Thymus (tissue), 11 donors: ENCODE measurements around the gene ARID1B. TPM values are rescaled to one million over a fixed set of nuclear protein-coding genes. Genes with fewer than 3 reads are reported as not detected.

Experiments used
- DNase-seq, 9 donors: peaks; one replicate each; pipeline ENCODE4 v3.0.0-alpha.2; 2013; ENCODE audit warnings: low spot score in 9 of 9, low read depth in 6 of 9, missing footprints in 1 of 9
- H3K27ac ChIP-seq, 2 donors: one replicate each; pipeline ENCODE4 v1.5.1; 2013; ENCODE audit warnings: control low read depth in 1 of 2, low read depth in 1 of 2, low read length in 1 of 2, mild to moderate bottlenecking in 1 of 2, moderate library complexity in 1 of 2
- H3K27me3 ChIP-seq, 2 donors: one replicate each; pipeline ENCODE4 v1.5.1; 2013; ENCODE audit warnings: low read length in 1 of 2; ENCODE audit not compliant: control insufficient read depth in 2 of 2, insufficient read depth in 1 of 2
- H3K36me3 ChIP-seq, 2 donors: one replicate each; pipeline ENCODE4 v1.5.1; 2013; ENCODE audit warnings: low read length in 1 of 2, mild to moderate bottlenecking in 1 of 2, moderate library complexity in 1 of 2; ENCODE audit not compliant: control insufficient read depth in 2 of 2, insufficient read depth in 2 of 2
- H3K4me1 ChIP-seq, 2 donors: one replicate each; pipeline ENCODE4 v1.5.1; 2013; ENCODE audit warnings: low read length in 2 of 2; ENCODE audit not compliant: control insufficient read depth in 2 of 2, insufficient read depth in 2 of 2
- H3K4me3 ChIP-seq, 2 donors: one replicate each; pipeline ENCODE4 v1.5.1; 2013; ENCODE audit warnings: low read length in 2 of 2, control low read depth in 1 of 2, mild to moderate bottlenecking in 1 of 2
- H3K9me3 ChIP-seq, 2 donors: one replicate each; pipeline ENCODE4 v1.5.1; 2013; ENCODE audit warnings: low read length in 1 of 2, mild to moderate bottlenecking in 1 of 2; ENCODE audit not compliant: control insufficient read depth in 2 of 2, insufficient read depth in 1 of 2
- WGBS: extraction: QIAGEN DNeasy Blood & Tissue Kit; methylation state at CpG from one replicate; pipeline ENCODE4 v1.1.7; 2013; 5-methylcytosine and 5-hydroxymethylcytosine counted together
- polyA plus RNA-seq: library from polyadenylated mRNA; stranded (reverse); fragments of 200-250 nt; gene quantifications from one replicate; pipeline ENCODE4 v1.2.3, GENCODE V29; 2013
- total RNA-seq: library from RNA; stranded (reverse); fragments of 120-200 nt; gene quantifications from one replicate; pipeline ENCODE4 v1.2.4, GENCODE V29; 2013
- donor health status: healthy.

Gene ARID1B
- total and polyA plus RNA-seq, 2 donors, result 24.0 to 26.5 TPM

GRCh38 chr6:156961282-156961892 is 184.2 kb downstream of the ARID1B start:
- no peaks in the 10 kb centered on the region for H3K4me1 ChIP-seq

GRCh38 chr6:156963712-156964700 is 186.8 kb downstream of the ARID1B start:
- no peak for DNase-seq
- peaks cover 0 to 2% of the 10 kb centered on the region in 2 donors for H3K9me3 ChIP-seq
- no peak overlapping the region for H3K4me3 ChIP-seq
- no peak overlapping the region for H3K27ac ChIP-seq
- H3K36me3 ChIP-seq, result no peaks in the 10 kb centered on the region
- no peaks in the 10 kb centered on the region for H3K27me3 ChIP-seq
- H3K4me1 ChIP-seq, result no peaks in the 10 kb centered on the region
- WGBS, result 82% methylated on average over 10 of the region's 10 CpGs

More at GRCh38 chr6:156961282-156961892, 184.2 kb downstream of the ARID1B start:
- 98% methylated on average over 17 of the region's 17 CpGs for WGBS
- no peak overlapping the region for H3K4me3 ChIP-seq
- H3K27ac ChIP-seq, result no peak overlapping the region
- H3K27me3 ChIP-seq, result no peaks in the 10 kb centered on the region
- DNase-seq, result no peak
- no peaks in the 10 kb centered on the region for H3K9me3 ChIP-seq
- H3K36me3 ChIP-seq, result no peaks in the 10 kb centered on the region

- Histone ChIP-seq H3K9me3 (peaks cover 0 to 2% of the 10 kb centered on the region in 2 donors), H3K4me3 (no peak overlapping the region), H3K27ac (no peak overlapping the region), H3K4me1 (peaks cover 0 to 3% of the 10 kb centered on the region in 2 donors), H3K27me3 (no peaks in the 10 kb centered on the region), H3K36me3 (no peaks in the 10 kb centered on the region)
- WGBS, result 99% methylated on average over 4 of the region's 4 CpGs
- no peak for DNase-seq
These were observed 190.7 kb downstream of the ARID1B start for GRCh38 chr6:156967852-156968251.

- Histone ChIP-seq H3K27ac (no peak overlapping the region), H3K4me3 (no peak overlapping the region), H3K9me3 (peaks cover 0 to 2% of the 10 kb centered on the region in 2 donors), H3K4me1 (peaks cover 0 to 3% of the 10 kb centered on the region in 2 donors), H3K36me3 (no peaks in the 10 kb centered on the region), H3K27me3 (no peaks in the 10 kb centered on the region)
- DNase-seq, result no peak
- WGBS, result 98% methylated on average over 5 of the region's 5 CpGs
These were observed 192.1 kb downstream of the ARID1B start for GRCh38 chr6:156969233-156969632.

DNA sequence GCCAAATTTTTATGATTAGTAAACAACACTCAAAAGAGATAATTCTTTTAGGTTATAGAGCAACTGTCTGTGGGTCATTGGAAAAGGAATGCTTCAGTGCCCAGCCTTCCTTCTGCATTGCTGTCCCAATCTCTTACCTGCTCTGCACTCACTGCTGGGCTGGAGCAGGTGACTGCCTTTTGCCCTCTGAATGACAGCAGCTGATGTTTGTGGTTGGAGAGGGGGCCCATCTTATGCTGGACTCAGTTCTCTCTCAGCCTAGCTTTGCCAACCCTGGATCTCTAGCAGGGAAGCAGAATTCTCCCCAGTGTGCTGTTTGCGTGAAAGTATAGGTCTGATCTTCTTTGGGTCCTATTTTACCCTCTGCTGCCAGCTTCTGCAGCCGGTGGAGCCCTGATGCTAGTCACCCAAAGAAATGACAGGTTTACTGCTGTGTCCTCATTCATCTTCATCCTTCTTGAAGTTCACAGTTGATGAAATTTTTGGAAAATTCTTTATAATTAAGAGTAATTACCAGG is 193.5 kb downstream of the ARID1B start:
- H3K4me1 ChIP-seq, result peaks cover 0 to 3% of the 10 kb centered on the region in 2 donors
- no peaks in the 10 kb centered on the region for H3K27me3 ChIP-seq
- no peak for DNase-seq
- peaks cover 0 to 2% of the 10 kb centered on the region in 2 donors for H3K9me3 ChIP-seq
- H3K4me3 ChIP-seq, result no peak overlapping the region
- H3K27ac ChIP-seq, result no peak overlapping the region
- H3K36me3 ChIP-seq, result no peaks in the 10 kb centered on the region
- WGBS, result 94% methylated on average over 2 of the region's 2 CpGs

DNA sequence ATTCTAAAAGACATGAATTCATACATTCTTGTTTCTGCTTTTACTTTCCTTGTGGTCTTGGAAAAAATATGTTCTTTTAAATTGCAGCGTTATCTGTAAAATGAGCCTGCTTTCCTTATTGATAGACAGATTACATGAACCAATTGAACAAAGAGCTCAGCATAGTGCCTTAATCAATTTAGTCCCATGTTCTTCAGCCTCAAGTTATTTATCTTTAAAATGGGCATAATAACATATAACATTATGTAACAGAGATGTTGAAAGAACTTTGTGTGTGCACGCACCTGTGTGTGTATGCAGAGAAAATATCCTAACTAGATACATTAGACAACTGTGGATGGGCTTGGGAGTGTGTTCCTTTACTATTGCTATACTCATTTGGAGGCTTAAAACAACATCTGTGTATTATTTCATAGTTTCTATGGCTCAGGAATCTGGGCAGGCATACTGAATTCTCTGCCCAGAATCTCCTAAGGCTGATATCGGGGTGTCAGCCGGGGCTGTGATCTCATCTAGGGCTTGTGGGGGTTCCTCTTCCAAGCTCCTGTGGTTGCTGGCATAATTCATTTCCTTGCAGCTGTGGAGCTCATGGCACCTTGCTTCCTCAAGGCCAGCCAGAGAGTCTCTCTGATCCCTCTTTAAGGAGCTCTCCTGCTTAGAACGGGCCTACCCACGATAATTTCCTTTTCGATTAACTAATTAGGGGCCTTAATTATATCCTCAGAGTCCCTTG is 194.1 kb downstream of the ARID1B start:
- Histone ChIP-seq H3K9me3 (peaks cover 0 to 2% of the 10 kb centered on the region in 2 donors), H3K27me3 (no peaks in the 10 kb centered on the region), H3K4me1 (peaks cover 0 to 6% of the 10 kb centered on the region in 2 donors), H3K27ac (no peak overlapping the region), H3K36me3 (no peaks in the 10 kb centered on the region), H3K4me3 (no peak overlapping the region)
- WGBS, result 63% methylated on average over 7 of the region's 7 CpGs
- no peak for DNase-seq

DNA sequence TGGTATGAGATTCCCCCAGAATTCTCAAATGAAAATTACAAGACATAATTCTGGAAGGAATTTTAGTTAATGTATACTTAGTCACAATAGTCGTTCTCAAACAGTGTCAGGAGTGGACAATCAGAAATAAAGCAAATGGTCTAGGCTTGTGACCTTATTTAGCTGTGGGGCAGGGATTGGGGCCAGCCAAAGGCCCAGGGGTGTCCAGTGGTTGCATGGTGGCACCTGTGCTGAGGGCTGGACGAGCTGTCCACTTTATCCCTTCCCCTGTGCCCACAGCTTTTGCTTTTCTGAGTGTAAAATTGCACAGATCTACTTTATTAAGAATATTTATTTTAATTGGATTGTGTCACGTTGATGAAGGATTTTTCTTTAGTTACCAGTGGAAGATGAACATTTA is 195.0 kb downstream of the ARID1B start:
- WGBS, result 81% methylated on average over 3 of the region's 3 CpGs
- Histone ChIP-seq H3K4me3 (no peak overlapping the region), H3K4me1 (peaks cover 0 to 7% of the 10 kb centered on the region in 2 donors), H3K27me3 (no peaks in the 10 kb centered on the region), H3K36me3 (no peaks in the 10 kb centered on the region), H3K27ac (no peak overlapping the region), H3K9me3 (no peaks in the 10 kb centered on the region)
- no peak for DNase-seq

DNA sequence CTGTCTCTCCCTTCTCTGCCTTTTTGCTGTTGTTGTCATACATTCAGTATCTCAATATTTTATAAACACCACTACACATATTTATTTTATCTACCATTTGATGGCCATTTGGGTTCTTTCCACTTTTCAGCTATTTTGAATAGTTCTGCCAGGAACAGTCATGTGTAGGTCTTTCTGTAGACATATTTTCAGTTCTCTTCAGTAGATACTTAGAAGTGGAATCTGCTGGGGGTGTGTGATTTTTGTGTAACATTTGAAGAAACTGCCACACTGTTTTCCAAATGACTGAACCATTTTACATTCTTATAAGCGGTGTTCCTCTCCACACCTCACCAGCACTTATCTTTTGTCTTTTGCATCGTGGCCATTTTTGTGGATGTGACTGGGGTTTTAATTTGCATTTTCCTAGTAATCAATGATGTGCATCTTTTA is 197.7 kb downstream of the ARID1B start:
- no peaks in the 10 kb centered on the region for H3K36me3 ChIP-seq
- no peak overlapping the region for H3K27ac ChIP-seq
- WGBS, result 90% methylated on average over 2 of the region's 2 CpGs
- no peaks in the 10 kb centered on the region for H3K27me3 ChIP-seq
- no peaks in the 10 kb centered on the region for H3K9me3 ChIP-seq
- no peak overlapping the region for H3K4me3 ChIP-seq
- no peak for DNase-seq
- peaks cover 0 to 7% of the 10 kb centered on the region in 2 donors for H3K4me1 ChIP-seq
